LNCAP (cell line): ENCODE data around the gene SPAG9.

Experiments used
- CTCF ChIP-seq: fragments of 450-650 bp; IDR thresholded peaks from 2 replicates; pipeline ENCODE4 v1.5.1; 2017; ENCODE audit warnings: mild to moderate bottlenecking

SPAG9 gene

GRCh38 chr17:51107778-51108177, 12.9 kb downstream of the SPAG9 start:
- TF ChIP-seq CTCF = no peak

- TF ChIP-seq CTCF = no peak
These were observed 17.2 kb downstream of the SPAG9 start for GRCh38 chr17:51103451-51103850.

GRCh38 chr17:51103050-51103449, 17.6 kb downstream of the SPAG9 start:
- no peak for TF ChIP-seq CTCF

GRCh38 chr17:51097708-51098446, 22.8 kb downstream of the SPAG9 start:
- no peak for TF ChIP-seq CTCF

GRCh38 chr17:51091635-51092034, 29.0 kb downstream of the SPAG9 start:
- no peak for TF ChIP-seq CTCF

GRCh38 chr17:51088287-51088686, 32.4 kb downstream of the SPAG9 start:
- TF ChIP-seq CTCF = no peak

- TF ChIP-seq CTCF = no peak
These were observed 33.5 kb downstream of the SPAG9 start for GRCh38 chr17:51087072-51087757.
